AG09319 (cell line): ENCODE results near the gene GAPDHS.

Source experiments
- DNase-seq: peaks from one replicate; pipeline ENCODE4 v3.0.0-alpha.2; 2010; ENCODE audit warnings: low read depth; ENCODE audit errors: extremely low read depth
- CTCF ChIP-seq: IDR thresholded peaks from 2 replicates; pipeline ENCODE4 v1.5.1; 2011; ENCODE audit warnings: low read depth, mild to moderate bottlenecking, inconsistent platforms, low read length, moderate library complexity

Gene GAPDHS

GRCh38 chr19:35559281-35559659, 26.0 kb downstream of the GAPDHS start:
- no peak for DNase-seq
- TF ChIP-seq CTCF: no peak

- DNase-seq: no peak
- no peak for TF ChIP-seq CTCF
Measured at GRCh38 chr19:35559781-35560180, 26.5 kb downstream of the GAPDHS start.

GRCh38 chr19:35560271-35560670, 27.0 kb downstream of the GAPDHS start:
- no peak for TF ChIP-seq CTCF

GRCh38 chr19:35560677-35561076, 27.4 kb downstream of the GAPDHS start:
- DNase-seq: no peak
- TF ChIP-seq CTCF: no peak

More at GRCh38 chr19:35560271-35560670, 27.0 kb downstream of the GAPDHS start:
- DNase-seq: no peak

- DNase-seq: no peak
- TF ChIP-seq CTCF: no peak
Measured at GRCh38 chr19:35561436-35561835, 28.2 kb downstream of the GAPDHS start.

- no peak for DNase-seq
- no peak for TF ChIP-seq CTCF
Measured at GRCh38 chr19:35562336-35562735, 29.1 kb downstream of the GAPDHS start.

GRCh38 chr19:35562776-35563175, 29.5 kb downstream of the GAPDHS start:
- DNase-seq: no peak
- no peak for TF ChIP-seq CTCF
